Fibroblast of upper back skin (primary cell): ENCODE results near the gene RNU1-2.
"Not testable (repeated sequence)": the region's sequence is repeated elsewhere in the genome, so short reads cannot be mapped to it uniquely, and the experiment has no call there.

Experiments used
- DNase-seq: peaks from one replicate; pipeline ENCODE4 v3.0.0-alpha.2; 2013

RNU1-2 gene

GRCh38 chr1:16927711-16928485, 32.1 kb downstream of the RNU1-2 start:
- no peak for DNase-seq

GRCh38 chr1:16929146-16930041, 33.6 kb downstream of the RNU1-2 start:
- not testable (repeated sequence) for DNase-seq

DNA sequence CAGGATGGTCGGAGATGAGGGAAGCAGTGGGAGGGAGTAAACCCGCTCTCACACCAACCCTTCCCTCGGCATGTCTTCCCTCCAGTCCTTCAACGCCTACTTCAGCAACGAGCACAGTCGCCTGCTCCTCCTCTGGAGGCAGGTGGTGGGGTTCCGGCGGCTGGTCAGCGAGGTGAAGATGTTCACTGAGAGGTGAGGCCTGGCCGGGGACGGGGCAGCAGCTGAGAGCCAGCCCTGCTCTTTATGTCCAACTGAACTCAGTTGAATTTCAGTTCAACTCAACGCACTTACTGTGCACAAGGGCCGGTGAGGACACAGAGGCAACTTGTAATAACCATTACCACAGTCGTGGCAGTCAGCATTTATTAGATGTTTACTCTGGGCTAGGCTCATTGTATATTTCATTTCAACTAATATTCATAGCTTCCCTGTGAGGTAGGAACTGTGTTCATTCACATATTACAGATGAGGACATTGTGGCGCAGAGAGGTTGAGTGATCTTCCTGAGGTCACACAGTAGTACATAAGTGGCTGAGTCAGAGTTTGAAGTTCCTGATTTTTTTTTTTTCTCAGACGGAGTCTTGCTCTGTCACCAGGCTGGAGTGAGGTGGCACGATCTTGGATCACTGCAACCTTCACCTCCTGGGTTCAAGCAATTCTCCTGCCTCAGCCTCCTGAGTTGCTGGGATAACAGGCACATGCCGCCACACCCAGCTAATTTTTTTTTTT, 35.6 kb downstream of the RNU1-2 start:
- not testable (repeated sequence) for DNase-seq

DNA sequence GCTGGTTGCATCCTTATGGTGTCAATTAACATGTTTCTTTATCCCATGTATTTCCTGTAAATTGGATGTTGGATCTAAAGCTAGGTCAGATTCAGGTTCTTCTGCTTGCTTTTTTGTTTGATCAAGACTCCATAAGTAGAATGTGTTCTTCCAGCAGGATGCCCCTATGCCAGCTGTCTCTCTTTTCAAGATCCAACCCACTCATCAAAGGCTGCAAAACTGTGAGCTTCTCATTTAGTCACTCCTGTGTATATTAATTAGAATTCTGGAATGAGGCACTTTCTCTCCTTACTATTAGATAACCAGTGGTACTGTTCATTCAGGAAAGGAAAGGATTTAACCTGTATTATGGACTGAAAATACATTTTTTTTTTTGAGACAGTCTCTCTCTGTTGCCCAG, 38.2 kb downstream of the RNU1-2 start:
- not testable (repeated sequence) for DNase-seq

- DNase-seq: not testable (repeated sequence)
These were observed 40.8 kb downstream of the RNU1-2 start for GRCh38 chr1:16936580-16936979.

DNA sequence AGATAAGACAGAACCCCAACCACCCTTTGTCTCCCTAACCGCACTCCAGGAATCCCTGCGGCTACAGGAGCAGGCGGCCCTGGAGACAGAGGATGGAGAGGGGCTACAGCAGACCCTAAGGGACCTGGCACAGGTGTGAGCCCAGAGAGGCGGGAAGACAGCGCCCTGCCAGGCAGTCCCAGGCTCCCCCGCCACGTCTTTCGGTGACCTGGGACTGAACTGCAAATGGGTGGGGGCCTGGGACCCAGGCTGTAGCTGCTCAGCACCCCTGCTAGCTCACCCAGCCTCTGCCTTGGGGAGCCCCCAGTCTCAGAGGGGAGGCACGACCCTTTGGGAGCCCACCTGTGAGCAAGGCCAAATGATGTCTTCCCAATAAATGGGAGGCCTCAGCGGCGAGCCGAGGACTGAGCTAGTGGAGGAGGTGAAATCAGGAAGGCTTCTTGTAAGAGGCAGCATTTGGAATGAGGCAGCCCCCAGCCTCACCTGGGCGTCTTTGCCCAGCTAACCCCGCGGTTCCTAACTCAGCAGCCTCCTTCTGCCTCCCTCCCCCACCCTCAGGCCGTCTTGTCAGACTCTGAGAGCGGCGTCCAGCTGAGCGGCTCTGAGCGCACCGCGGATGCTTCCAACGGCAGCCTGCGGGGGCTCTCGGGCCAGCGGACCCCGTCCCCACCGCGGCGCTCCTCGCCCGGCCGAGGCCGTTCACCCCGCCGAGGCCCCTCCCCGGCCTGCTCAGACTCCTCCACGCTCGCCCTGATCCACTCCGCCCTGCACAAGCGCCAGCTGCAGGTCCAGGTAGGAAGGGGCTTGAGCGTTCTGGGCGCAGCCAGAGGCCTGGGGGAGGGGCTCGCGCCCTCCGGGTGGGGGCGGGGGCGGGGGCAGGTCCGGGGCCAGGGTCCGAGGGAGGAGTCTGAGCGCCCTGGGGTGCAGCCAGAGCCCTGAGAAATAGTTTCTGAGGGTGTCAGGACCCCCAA, 42.9 kb downstream of the RNU1-2 start:
- DNase-seq: no peak

DNA sequence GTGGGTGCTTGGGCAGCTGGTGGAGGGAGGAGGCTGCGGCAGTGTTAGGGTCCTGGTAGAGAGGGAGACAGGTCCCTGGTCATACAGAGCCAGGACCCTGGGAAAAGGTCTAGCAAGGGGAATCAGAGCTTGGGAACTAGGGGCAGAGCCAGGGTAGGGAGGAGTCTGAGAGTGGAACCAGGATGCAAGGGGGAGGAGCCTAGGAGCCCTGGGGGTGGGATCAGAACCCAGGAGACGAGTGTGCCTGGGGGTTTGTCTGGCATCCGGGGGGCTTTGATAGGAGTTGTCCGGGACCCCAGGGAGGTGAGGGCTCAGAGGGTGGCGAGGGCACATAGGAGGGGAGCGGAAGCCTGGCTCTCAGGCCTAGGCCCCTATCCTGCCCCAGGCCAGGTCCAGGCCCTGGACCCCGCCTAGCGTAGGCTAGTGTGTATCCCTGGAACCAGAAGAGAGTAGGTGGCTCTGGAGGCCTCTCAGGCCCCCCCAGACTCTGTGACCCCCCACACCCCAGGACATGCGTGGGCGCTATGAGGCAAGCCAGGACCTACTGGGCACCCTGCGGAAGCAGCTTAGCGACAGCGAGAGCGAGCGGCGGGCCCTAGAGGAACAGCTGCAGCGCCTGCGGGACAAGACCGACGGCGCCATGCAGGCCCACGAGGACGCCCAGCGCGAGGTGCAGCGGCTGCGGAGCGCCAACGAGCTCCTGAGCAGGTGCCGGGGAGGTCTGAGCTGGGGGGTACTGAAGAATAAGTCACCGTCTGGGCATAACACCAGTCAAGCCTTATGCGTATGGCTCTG, 43.8 kb downstream of the RNU1-2 start:
- DNase-seq: not testable (repeated sequence)

DNA sequence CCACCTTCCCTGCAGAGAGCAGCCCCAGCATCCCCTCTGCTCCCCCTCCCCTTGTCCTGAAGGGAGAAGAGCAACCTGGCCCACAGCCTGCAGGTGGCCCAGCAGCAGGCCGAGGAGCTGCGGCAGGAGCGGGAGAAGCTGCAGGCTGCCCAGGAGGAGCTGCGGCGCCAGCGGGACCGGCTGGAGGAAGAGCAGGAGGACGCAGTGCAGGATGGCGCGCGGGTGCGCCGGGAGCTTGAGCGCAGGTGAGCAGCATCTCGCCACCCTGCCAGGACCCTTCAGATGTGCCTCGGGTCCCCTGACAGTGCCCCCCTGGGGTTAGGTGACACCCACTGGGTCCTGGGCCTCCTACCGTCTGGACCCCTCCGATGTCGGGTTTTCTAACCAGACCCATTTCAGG, 48.3 kb downstream of the RNU1-2 start:
- no peak for DNase-seq

GRCh38 chr1:16945512-16945911, 49.7 kb downstream of the RNU1-2 start:
- DNase-seq: not testable (repeated sequence)
